Vagina (tissue), 2 donors: ENCODE results near the gene MRPS10.

ENCODE experiments used
- CTCF ChIP-seq, 3 experiments: fragments of 450-650 bp in 2 of 3; fragments of 200-600 bp in 1 of 3; sonication (generic) in 1 of 3; IDR thresholded peaks; one replicate each; pipeline ENCODE4 v1.5.1; 2017 to 2019; ENCODE audit warnings: antibody characterized with exemption in 3 of 3, mild to moderate bottlenecking in 2 of 3, moderate library complexity in 2 of 3
- POLR2A ChIP-seq, 2 donors: fragments of 450-650 bp; IDR thresholded peaks; one replicate each; pipeline ENCODE4 v1.6.1; 2017; ENCODE audit warnings: antibody characterized with exemption in 2 of 2, mild to moderate bottlenecking in 2 of 2, moderate library complexity in 2 of 2
- POLR2AphosphoS5 ChIP-seq, 2 donors: sonication (generic); formaldehyde crosslinking; IDR thresholded peaks; one replicate each; pipeline ENCODE4 v1.9.0; 2017; ENCODE audit warnings: antibody characterized with exemption in 2 of 2, mild to moderate bottlenecking in 2 of 2, low read depth in 1 of 2; ENCODE audit not compliant: insufficient read depth in 1 of 2

GRCh38 chr6:42227173-42227850 lies 9.7 kb upstream of the MRPS10 start:
- TF ChIP-seq POLR2A (IDR thresholded peaks at IDR 0.05) = no peak
- TF ChIP-seq CTCF (IDR thresholded peaks at IDR 0.05) = no peak
- no peak for TF ChIP-seq POLR2AphosphoS5 (IDR thresholded peaks at IDR 0.05; ENCODE audit: insufficient read depth in 1 of 2, low read depth in 1 of 2)
